Nucleus accumbens (tissue), 56 donors: Measurements from ENCODE around the gene PRR5L.

Source experiments
- DNase-seq, 56 donors: peaks; one replicate each; lab custom pipeline; 2025; lab: John Stamatoyannopoulos, UW

The PRR5L gene

DNA sequence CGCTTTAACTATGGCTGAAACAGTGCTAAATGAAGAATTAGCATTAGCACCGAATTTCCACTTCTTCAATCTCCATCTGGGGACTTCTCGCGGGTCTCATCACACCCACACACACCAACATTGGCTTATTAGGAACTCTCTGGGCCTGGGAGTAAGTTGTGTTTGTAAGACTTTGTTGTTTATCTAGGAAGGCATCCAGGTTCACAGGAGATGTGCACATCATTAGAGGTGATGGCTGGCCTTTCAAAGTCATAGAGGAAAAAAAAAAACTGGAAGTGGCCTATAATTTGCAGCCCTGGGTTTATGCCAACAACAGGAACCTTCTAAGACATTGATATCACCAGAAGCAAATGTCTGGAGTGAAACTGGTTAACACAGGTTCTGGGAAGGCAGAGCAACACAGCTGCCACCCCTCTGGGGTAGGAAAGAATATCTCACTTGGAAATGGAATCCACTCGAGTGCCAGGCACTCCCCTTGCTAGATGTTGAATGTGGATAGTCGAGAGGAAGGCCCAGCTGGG is 129.5 kb downstream of the PRR5L start:
- DNase-seq = no peak

DNA sequence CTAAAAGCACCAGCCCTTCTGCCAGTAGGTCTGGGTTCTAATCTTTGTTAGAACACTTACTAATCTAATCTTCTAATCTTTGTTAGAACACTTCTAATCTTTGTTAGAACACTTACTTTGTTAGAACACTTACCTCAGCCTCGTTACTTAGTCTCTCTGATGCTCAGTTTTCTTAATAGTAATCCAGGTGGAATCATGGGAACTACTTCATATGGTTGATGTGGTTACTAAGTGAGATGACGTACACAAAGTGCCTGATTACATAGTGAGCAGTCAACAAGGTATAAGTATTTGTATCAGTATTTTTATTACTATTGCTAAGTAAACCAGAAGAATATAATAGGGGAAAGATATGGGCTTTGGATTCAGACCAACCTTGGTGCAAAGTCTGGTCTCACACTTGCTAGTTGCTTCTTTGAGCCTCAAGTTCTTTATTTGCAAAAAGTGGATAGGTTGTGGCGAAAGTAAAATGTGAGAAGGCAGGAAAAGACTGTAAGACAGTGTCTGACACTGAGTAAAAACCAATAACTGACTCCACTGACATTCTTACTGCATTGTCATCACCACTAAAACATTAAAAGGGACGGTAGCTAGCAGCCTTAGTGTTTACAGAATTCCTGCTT is 130.2 kb downstream of the PRR5L start:
- no peak for DNase-seq

DNA sequence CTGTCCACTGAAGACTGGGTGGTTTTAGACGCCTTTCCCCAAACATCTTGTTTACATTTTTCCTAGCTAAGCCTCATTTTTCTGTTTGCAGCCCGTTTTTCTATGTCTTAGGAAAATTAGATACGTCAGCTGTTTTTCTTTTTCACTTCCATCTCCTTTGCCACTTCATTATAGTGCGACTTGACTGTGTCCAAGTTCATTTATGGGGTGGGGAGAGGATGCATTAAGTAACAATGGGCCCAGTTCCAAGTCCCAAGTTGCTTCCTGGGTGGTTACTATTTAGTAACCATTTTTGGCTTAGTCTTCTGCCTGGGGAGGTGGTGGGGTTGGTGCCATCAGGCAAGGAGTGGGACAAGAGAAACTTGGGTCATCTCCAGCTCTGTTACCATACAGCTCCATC is 131.0 kb downstream of the PRR5L start:
- DNase-seq = no peak

DNA sequence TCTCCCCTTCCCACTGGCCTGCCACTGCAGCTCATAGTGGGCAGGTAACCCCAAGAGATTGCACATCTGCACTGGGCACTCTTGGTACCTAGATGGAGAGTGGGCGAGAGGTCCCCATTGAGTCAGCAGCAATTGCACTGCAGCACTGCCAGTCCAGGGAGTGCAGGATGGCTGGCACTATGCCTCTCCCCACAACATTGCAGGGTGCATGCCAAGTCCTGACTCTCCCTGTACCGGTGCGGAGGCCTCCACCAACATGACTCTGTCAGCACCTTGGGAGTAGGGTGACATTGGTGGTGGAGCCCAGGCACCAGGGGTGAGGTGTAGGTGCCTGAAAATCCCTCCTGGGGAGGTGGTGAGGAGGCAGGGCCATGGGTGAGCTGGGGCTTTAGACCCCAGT is 131.8 kb downstream of the PRR5L start:
- no peak for DNase-seq

DNA sequence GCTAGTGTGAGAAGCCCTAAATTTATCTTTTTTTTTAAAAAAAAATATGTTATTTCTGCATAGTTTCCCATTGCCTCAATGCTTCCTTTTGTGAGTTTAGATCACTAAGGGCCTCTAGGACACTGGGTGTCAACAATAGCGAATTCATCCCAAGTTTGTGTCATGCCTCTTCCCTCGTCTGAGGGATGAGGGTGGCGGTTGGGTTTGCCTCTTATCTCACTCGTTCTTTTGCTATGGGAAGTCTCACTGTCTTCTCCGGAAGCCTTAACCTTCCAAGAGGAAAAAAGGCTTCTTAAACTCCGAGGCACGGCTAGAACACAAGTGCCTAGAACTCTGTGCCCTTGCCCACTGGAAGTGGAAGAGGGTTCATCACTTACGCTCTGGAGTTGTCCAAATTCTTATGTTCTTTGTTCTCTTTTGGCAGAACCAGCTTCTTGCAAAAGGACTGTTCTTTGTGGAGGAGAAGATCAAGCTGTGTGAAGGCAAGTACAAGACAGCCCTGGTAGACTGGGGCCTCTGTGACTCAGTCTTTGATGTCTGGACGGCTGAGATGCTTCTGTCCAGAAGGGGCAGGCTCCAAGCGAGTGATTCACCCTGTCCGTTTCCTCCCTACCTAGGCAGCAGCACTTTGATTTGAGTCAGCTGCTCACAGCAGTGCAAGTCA is 135.5 kb downstream of the PRR5L start:
- peak in 3 of 56 donors; percentile 5 to 70 (median 37) for DNase-seq

DNA sequence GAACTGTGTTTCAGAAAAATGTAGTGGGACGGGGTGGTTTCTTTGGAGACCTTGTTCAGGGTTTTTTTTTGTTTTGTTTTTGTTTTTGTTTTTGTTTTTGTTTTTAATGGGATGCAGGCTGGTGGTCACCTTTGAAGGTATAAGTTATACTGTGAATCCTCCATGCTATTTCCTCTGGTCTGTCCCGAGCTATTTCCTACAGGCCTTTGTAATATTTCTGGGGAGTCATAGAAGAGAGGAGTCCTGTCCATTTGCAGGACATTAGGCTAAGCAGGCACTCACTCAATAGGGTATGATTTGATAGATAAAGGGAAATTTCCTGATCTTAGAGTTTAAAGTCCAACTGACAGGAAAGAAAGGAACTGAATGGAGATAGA is 136.0 kb downstream of the PRR5L start:
- no peak for DNase-seq

DNA sequence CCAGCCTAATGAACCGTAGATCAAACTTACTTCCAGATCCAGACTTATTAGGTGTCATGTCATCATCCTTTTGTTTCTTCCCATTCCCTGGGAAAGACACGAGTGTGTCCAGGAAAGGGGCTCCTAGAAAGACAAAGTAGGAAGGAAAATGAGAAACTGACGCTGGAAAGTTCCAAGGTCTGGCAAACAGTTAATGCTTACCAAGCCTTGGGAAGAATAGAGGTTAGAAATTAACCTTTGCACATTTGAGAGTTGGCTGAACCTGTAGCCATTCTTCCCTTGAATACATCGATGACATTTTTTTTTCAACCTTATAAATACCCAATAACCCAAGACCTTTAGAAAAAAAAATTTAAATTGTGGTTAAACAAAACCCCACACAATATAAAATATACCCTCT is 136.7 kb downstream of the PRR5L start:
- no peak for DNase-seq

DNA sequence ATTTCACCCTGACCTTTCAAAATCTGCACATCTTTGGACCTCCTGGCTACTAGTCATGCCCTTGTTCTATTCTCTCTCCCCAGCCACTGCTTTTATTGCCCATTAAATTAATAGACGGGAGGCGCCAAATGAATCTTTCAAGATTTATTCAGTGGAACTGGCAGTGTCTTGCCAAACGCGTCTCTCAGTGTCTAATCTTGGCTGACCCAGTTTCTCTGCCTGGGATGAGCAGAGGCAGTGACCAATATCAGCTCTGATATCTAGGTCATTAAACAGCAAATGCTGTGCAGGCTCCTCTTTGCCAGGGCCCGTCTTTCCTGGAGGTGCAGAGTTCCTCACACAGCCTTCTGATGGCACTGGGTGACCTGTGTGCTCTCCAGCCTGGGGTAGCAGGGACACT is 140.0 kb downstream of the PRR5L start:
- no peak for DNase-seq

DNA sequence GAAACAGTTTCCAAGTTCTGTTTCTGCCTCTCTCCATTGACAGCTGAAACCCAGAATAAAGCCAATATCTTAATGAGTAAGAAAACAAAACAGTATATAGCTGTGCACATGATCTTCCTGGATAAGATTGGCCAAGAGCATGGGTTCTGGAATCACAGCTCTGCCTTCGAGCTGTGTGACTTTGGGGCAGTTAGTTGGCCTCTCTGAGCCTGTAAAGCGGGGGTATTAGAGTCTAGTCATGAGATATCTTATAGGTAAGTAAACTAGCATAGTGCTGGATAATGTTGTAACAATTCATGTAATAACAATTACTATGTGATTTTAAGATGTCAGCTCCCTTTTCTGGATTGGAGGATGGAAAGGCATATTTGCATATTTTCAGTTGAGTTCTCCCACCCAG is 140.5 kb downstream of the PRR5L start:
- DNase-seq = no peak

DNA sequence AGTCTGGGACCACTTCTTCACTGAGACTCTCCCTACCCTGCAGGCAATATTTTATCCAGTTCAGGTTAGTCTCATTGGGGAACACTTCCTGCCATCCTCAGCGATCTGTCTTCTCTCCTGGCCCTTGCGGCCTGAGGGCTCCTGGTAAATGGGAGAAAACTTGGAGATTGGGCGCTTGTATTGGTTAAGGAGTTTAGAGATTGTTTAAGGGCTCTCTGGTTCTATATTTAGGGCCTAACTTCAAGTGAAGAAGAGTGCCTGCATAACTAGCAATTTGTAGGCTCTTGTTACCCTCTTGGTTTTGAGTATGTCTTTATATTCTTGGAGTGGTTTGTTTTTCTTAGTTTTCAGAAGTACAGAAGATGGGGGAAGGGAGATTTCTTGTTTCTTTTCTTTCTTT is 141.3 kb downstream of the PRR5L start:
- DNase-seq = no peak

DNA sequence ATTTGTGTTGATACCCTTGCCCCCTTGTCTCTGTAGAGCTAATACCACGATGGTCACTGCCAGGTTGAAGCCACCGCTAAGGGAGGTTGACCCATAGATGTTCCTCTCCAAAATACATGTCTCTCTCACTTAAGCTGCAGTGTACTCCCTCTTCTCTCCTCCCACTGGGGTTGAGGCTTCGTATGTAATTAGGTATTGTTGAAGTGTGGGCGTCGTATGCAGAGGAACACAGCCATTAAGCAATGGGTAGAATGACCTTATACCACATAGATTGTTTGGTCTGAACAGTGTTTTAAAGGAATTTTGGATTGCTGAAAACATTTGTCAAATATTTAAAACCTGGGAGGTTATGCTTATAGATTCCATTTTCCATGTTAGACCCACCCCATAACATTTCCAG is 142.0 kb downstream of the PRR5L start:
- no peak for DNase-seq

DNA sequence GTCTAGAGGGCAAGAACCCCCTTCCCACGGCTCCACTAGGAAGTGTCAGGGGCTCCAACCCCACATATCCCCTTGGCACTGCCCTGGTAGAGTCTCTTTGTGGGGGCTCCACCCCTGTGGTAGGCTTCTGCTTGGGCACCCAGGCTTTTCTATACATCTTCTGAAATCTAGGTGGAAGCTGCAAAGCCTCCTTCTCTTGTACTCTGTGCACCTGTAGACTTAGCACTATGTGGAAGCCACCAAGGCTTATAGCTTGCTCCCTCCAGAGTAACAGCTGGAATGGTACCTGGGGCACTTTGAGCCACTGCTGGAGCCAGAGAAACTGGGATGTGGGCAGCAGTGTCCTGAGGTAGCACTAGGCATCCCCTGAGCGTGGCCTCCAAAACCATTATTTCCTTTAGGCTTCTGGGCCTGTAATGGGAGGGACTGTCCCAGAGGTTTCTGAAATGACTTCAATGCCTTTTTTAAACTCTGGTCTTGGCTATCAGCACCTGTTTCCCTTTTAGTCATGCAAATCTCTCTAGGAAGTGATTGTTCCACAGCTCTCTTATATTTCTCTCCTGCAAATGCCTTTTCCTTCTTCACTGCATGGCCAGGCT is 145.6 kb downstream of the PRR5L start:
- no peak for DNase-seq

DNA sequence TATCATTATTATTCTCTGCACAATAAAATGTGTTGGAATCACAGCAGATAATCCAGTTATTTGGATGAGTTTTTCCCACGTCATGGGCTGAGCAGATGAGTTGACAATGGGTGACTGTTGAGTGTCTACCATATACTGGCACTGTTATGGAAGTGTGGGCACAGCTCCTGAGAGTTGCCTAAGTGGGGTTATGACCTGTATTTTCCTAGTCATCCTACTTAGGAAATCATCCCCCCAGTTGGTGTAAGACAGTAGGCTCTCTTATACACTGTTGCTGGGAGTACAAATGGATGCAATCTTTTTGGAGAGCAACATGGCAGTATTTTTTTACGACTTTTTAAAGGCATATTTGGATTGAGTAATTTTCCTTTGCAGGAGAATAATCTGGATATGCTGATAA is 147.6 kb downstream of the PRR5L start:
- no peak for DNase-seq

DNA sequence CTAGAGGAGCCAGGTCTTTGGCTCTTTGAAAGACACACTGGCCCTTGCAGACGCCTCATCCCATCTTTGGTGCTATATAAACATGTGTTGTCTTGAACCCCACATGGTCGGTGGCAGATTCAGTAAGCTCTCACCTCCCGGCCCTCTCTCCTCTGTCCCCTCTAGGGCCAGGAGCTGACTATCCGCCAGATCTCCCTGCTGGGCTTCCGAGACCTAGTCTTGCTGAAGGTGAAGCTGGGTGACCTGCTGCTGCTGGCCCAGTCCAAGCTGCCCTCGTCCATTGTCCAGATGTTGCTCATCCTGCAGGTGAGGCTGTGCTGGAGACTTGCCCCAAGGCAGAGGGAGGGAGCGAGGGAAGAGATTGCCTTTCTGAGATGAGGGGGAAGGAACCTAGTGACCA is 150.0 kb downstream of the PRR5L start:
- DNase-seq = no peak

DNA sequence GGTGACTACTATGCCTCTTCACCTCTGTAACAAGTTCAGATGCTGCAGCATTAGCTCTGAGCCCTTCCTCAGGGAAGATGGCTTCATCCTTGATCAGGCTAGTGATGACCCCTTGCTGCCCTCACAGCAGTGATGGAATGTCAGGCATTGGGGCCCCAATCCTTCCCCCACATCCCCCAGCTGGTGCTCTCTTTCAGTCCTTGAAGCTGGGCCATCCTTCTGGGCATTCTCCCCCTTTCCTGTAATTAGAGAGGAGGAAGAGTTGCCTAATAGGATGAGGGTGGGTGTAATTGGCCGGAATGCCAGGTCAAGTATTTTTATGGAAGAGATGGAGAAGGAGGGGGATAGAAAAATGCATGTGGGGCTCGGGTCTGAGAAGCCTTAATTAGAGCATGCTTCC is 151.4 kb downstream of the PRR5L start:
- no peak for DNase-seq

DNA sequence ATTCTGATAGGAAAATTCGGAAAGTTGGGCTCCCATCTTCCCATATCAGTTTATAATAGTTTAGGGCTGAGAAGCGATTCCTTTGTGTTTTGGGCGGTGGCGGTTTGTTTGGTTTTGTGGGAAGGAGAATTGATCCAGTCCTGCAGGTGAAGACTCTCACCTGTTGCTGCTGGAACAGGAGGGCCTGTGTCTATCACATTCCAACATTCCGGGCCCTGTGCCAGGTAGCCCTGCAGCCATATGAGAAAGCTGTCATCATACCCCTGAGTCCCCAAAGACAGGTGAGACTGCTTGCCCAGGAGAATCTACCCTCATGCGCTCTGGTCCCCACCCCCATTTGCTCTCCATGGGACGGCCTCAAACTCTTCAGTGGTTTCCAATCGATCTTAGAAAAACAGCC is 151.9 kb downstream of the PRR5L start:
- no peak for DNase-seq

DNA sequence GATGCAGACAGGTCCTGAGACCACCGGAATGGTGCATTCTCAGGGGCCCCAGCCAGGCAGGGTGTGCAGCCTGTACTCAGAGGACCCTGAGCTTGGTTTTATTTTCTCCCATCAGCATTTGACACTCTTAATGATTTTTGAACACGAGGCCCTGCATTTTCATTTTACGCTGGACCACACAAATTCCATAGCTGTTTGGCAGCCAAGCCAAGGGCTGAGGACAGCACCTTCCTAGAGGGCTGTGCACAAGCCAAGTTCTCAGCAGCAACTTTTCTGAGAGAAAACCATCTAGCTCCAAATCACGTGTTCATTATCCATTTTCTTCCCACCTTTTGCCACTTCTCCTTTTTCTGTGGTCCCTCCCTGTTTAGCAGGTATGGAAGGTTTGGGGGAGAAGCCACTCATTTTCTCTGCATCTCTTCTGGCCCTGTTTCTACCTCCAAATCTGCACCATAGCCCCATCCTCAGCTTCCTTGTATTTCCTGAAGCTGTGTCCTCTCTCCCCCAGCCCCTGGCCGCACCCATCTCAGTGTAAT is 153.5 kb downstream of the PRR5L start:
- DNase-seq = no peak

DNA sequence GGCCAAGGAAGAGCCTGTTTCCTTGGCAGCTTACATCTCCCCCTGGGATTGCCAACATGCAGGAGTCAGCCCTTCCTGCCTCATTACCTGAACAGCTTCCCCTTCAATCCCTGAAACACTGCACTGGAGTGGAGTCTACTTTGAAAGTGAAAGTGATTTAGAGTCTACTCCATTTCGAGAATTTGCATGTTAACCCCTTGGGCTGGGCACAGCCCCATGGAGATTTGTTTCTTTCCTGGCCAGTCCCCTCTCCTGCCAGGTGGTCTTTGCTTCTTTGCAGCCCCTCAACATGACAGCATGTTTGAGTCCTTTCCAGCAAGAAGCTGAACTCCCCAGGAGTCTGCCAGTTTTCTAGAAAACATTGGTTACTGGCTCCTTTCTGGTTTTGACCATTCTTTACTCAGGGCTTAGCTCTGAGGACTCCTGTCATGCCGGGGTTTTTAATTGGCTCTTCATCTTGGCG is 154.1 kb downstream of the PRR5L start:
- DNase-seq = no peak

DNA sequence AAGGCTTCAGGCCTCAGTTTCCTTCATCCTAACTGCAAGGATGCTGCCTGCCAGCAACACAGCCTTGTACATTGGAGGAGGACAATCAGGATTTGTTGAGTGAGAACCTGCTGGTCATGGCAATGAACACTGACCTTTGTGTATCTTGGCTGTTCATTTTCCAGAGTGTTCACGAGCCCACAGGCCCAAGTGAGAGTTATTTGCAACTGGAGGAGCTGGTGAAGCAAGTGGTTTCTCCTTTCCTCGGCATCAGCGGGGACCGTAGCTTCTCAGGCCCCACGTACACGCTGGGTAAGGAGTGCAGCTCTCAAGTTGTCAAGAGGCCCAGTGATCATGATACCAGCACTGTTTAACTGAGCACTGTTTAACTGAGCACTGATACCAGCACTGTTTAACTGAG is 155.0 kb downstream of the PRR5L start:
- no peak for DNase-seq

DNA sequence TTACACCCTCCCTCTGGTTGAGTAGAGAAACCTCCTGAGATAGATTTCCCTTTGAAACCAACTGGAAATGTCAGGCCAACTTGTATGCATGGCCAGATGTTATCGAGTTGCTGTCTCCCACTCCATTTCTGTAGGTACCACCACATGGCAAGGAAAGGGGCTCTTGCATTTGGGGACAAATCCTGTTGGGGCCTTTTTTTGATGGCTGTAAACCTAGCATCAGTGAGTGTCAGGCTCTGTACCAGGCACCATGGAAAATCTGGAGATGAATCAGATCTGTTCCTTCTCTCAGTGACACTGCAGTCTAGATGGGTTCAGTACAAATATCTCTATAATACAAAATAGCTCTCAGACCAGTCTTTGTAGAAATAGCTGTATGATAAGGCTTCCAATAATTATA is 155.6 kb downstream of the PRR5L start:
- DNase-seq = no peak

DNA sequence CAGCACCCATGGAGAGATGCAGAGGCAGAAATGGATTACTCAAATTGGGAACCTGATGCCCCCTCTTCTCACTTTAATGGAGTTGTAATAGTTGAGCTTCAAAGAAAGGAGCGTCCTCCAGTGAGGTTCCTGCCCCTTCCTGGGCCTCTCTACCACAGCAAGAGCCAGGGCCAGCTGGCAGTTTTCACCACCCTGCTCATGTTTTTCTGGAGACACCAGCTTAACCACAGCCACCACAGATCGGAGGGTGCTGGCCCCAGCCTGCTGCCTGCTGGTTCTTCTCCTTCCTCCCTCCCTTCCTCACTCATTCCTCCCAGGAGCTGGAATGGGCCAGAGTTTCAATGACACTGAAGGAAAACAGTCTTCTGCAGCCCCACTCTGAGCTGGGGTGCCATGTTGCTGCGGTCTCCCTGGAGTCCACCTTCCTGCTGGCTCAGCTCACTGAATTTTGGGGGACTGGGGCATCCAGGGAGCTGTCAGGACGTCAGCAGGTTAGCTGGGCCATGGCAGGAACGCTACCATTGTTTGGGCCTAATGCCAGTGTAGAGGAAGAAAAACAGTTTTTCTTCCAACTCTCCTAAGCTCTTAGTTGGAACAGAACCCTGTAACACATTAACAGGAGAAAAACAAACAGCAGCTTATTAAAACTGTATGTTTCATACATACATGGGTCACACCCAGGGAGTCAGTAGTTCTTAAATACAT is 156.3 kb downstream of the PRR5L start:
- peak in 2 of 56 donors; percentile 11 to 12 for DNase-seq
